ENCODE results near the gene PTGER3. TPM values are rescaled to one million over a fixed set of nuclear protein-coding genes. Genes with fewer than 3 reads are reported as not detected.
"Not testable (repeated sequence)": the region's sequence is repeated elsewhere in the genome, so short reads cannot be mapped to it uniquely, and the experiment has no call there.

Gene PTGER3
- total and polyA plus RNA-seq, 5 donors from 2014 or later, result 0.32 TPM; not detected in 4

DNA sequence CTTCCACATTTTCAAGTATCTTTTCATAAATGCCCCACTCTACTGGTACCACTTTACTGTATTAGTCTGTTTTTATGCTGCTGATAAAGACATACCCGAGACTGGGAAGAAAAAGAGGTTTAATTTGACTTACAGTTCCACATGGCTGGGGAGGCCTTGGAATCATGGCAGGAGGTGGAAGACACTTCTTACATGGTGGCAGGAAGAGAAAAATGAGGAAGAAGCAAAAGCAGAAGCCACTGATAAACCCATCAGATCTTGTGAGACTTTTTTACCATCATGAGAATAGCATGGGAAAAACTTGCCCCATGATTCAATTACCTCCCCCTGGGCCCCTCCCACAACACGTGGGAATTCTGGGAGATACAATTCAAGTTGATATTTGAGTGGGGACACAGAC, 107.2 kb downstream of the PTGER3 start:
- H3K27ac ChIP-seq (ENCODE audit: insufficient read depth, low read length, poor library complexity, severe bottlenecking); H3K9me3 Mint-ChIP-seq; H3K4me1 Mint-ChIP-seq; DNase-seq; H3K4me3 ChIP-seq (ENCODE audit: low read depth, low read length); H3K36me3 Mint-ChIP-seq; ATAC-seq (ENCODE audit: low read depth in 2 of 2); H3K9me3 ChIP-seq (ENCODE audit: control insufficient read depth in 2 of 2, low read length in 2 of 2); H3K4me3 Mint-ChIP-seq; H3K27ac Mint-ChIP-seq; H3K36me3 ChIP-seq (ENCODE audit: control insufficient read depth, insufficient read depth, low read length); H3K27me3 Mint-ChIP-seq; H3K27me3 ChIP-seq (ENCODE audit: control insufficient read depth, insufficient read depth, low read length); H3K4me1 ChIP-seq (ENCODE audit: control insufficient read depth, insufficient read depth, low read length, poor library complexity, severe bottlenecking): not testable (repeated sequence)

DNA sequence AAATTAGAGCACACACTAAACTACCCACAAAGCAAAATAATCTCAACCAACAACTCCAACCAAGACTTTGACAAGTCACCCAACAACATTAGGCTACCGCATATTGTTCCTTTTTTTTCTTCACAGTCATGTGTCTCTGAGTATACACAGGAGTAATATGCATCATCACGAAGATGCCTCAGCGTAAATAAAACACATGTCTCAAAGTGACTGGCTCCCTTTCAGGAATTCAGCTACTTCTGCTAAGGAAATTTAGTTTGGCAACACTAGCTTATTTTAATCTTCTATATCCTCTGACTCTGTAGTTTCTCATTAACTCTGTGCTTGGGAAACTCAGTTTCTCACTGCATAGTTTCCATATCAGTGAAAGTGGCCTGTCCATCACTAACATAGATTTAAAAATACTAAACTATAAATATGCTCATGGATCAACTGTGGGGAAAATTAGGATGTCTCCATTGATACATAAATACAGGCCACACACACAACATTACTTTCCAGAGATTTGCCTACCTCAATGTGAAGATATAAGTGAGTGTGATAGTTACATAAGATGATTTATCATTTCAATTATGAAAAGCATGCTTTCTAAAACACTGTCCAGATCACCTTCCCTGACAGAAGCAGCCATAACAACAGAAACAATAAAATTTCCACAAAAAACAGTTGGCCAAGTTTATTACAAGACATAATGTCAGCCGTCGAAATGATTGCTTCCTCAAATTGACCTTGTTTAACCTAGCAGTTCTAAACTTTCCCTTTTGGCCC, 113.2 kb downstream of the PTGER3 start:
- no peak overlapping the region for H3K4me3 ChIP-seq (ENCODE audit: low read depth, low read length)
- no peak for DNase-seq
- no peaks in the 10 kb centered on the region for H3K9me3 ChIP-seq (ENCODE audit: control insufficient read depth in 2 of 2, low read length in 2 of 2)
- Mint-ChIP-seq H3K4me1 (no peaks in the 10 kb centered on the region), H3K4me3 (no peak overlapping the region), H3K27me3 (no peaks in the 10 kb centered on the region), H3K36me3 (no peaks in the 10 kb centered on the region), H3K9me3 (peaks cover 0 to 7% (median 3%) of the 10 kb centered on the region in 7 donors), H3K27ac (no peak overlapping the region)
- no peaks in the 10 kb centered on the region for H3K36me3 ChIP-seq (ENCODE audit: control insufficient read depth, insufficient read depth, low read length)
- no peaks in the 10 kb centered on the region for H3K4me1 ChIP-seq (ENCODE audit: control insufficient read depth, insufficient read depth, low read length, poor library complexity, severe bottlenecking)
- no peaks in the 10 kb centered on the region for H3K27me3 ChIP-seq (ENCODE audit: control insufficient read depth, insufficient read depth, low read length)
- ATAC-seq (ENCODE audit: low read depth in 2 of 2), result no peak
- no peak overlapping the region for H3K27ac ChIP-seq (ENCODE audit: insufficient read depth, low read length, poor library complexity, severe bottlenecking)

- no peaks in the 10 kb centered on the region for H3K27me3 ChIP-seq (ENCODE audit: control insufficient read depth, insufficient read depth, low read length)
- H3K4me3 Mint-ChIP-seq, result no peak overlapping the region
These were observed 117.6 kb downstream of the PTGER3 start for GRCh38 chr1:70930062-70930461.

GRCh38 chr1:70922196-70922595, 125.4 kb downstream of the PTGER3 start:
- Mint-ChIP-seq H3K27me3 (no peaks in the 10 kb centered on the region), H3K36me3 (no peaks in the 10 kb centered on the region), H3K27ac (no peak overlapping the region), H3K4me3 (no peak overlapping the region), H3K9me3 (peaks cover 0 to 13% (median 4%) of the 10 kb centered on the region in 7 donors), H3K4me1 (no peaks in the 10 kb centered on the region)
- Histone ChIP-seq H3K27me3 (ENCODE audit: control insufficient read depth, insufficient read depth, low read length) (no peaks in the 10 kb centered on the region), H3K27ac (ENCODE audit: insufficient read depth, low read length, poor library complexity, severe bottlenecking) (no peak overlapping the region), H3K36me3 (ENCODE audit: control insufficient read depth, insufficient read depth, low read length) (no peaks in the 10 kb centered on the region), H3K9me3 (ENCODE audit: control insufficient read depth in 2 of 2, low read length in 2 of 2) (peaks cover 3 to 7% of the 10 kb centered on the region in 2 experiments), H3K4me3 (ENCODE audit: low read depth, low read length) (no peak overlapping the region), H3K4me1 (ENCODE audit: control insufficient read depth, insufficient read depth, low read length, poor library complexity, severe bottlenecking) (no peaks in the 10 kb centered on the region)
- DNase-seq, result no peak
- no peak for ATAC-seq (ENCODE audit: low read depth in 2 of 2)

More at GRCh38 chr1:70930062-70930461, 117.6 kb downstream of the PTGER3 start:
- DNase-seq (no peak), ATAC-seq (ENCODE audit: low read depth in 2 of 2) (no peak)
- H3K4me1 ChIP-seq (ENCODE audit: control insufficient read depth, insufficient read depth, low read length, poor library complexity, severe bottlenecking), result no peaks in the 10 kb centered on the region
- Mint-ChIP-seq H3K27ac (no peak overlapping the region), H3K36me3 (no peaks in the 10 kb centered on the region), H3K27me3 (no peaks in the 10 kb centered on the region), H3K4me1 (no peaks in the 10 kb centered on the region), H3K9me3 (peaks cover 0 to 10% (median 2%) of the 10 kb centered on the region in 7 donors)
- no peak overlapping the region for H3K4me3 ChIP-seq (ENCODE audit: low read depth, low read length)
- H3K27ac ChIP-seq (ENCODE audit: insufficient read depth, low read length, poor library complexity, severe bottlenecking), result no peak overlapping the region
- H3K36me3 ChIP-seq (ENCODE audit: control insufficient read depth, insufficient read depth, low read length), result no peaks in the 10 kb centered on the region
- H3K9me3 ChIP-seq (ENCODE audit: control insufficient read depth in 2 of 2, low read length in 2 of 2), result no peaks in the 10 kb centered on the region

Other genes with a start within 250 kb of the PTGER3 start
- 102 TPM for gene ZRANB2, start 33.2 kb upstream of the PTGER3 start, total RNA-seq
- 10 to 100 TPM; 46.1 to 60.7 (median 49.8) TPM for gene ZRANB2, start 33.2 kb upstream of the PTGER3 start, polyA plus RNA-seq